Endodermal cell (in vitro differentiated cells): ENCODE results near the gene RETREG1. TPM values are rescaled to one million over a fixed set of nuclear protein-coding genes. Genes with fewer than 3 reads are reported as not detected.

Experiments
- DNase-seq: peaks from one replicate; pipeline ENCODE4 v3.0.0-alpha.2; 2017
- H3K27ac ChIP-seq: 2 replicates; pipeline ENCODE4 v1.5.1; 2013; ENCODE audit warnings: mild to moderate bottlenecking, low read depth, low read length, moderate library complexity
- H3K27me3 ChIP-seq: 2 replicates; pipeline ENCODE4 v1.6.1; 2013; ENCODE audit warnings: mild to moderate bottlenecking, low read length, moderate library complexity; ENCODE audit not compliant: insufficient read depth, control insufficient read depth, poor library complexity, severe bottlenecking
- H3K36me3 ChIP-seq: 2 replicates; pipeline ENCODE4 v1.7.0; 2013; ENCODE audit warnings: mild to moderate bottlenecking, low read length, moderate library complexity; ENCODE audit not compliant: control insufficient read depth, insufficient read depth
- H3K4me1 ChIP-seq: one replicate; pipeline ENCODE4 v1.7.0; 2013; ENCODE audit warnings: low read length; ENCODE audit not compliant: control insufficient read depth, insufficient read depth
- H3K4me3 ChIP-seq: 2 replicates; pipeline ENCODE4 v1.5.1; 2013; ENCODE audit warnings: mild to moderate bottlenecking, low read length, moderate library complexity
- H3K9ac ChIP-seq: 2 replicates; pipeline ENCODE4 v1.6.1; 2013; ENCODE audit warnings: mild to moderate bottlenecking, low read length, moderate library complexity; ENCODE audit not compliant: poor library complexity, severe bottlenecking; ENCODE audit errors: extremely low read depth
- H3K9me3 ChIP-seq: 2 replicates; pipeline ENCODE4 v1.6.1; 2013; ENCODE audit warnings: mild to moderate bottlenecking, low read length, moderate library complexity; ENCODE audit not compliant: control insufficient read depth
- H3K27ac Mint-ChIP-seq: 2 replicates; pipeline ENCODE4 v1.8.0; 2020; ENCODE audit warnings: mixed read lengths
- H3K27me3 Mint-ChIP-seq: 2 replicates; pipeline ENCODE4 v1.8.0; 2021; ENCODE audit warnings: mild to moderate bottlenecking, mixed read lengths; ENCODE audit not compliant: insufficient read depth
- H3K36me3 Mint-ChIP-seq: 2 replicates; pipeline ENCODE4 v1.8.0; 2020; ENCODE audit warnings: low read depth, mixed read lengths
- H3K4me1 Mint-ChIP-seq: 2 replicates; pipeline ENCODE4 v1.8.0; 2020; ENCODE audit warnings: mixed read lengths
- H3K4me3 Mint-ChIP-seq: 2 replicates; pipeline ENCODE4 v1.8.0; 2020; ENCODE audit warnings: mild to moderate bottlenecking, moderate library complexity, mixed read lengths
- H3K9me3 Mint-ChIP-seq: 2 replicates; pipeline ENCODE4 v1.8.0; 2020; ENCODE audit warnings: mild to moderate bottlenecking, mixed read lengths
- WGBS, 2 experiments: methylation state at CpG; one replicate each; pipeline versions ENCODE4 v1.1.5 to v1.1.7; 2013; ENCODE audit warnings: missing lambda C conversion rate in 2 of 2, mixed read lengths in 1 of 2; ENCODE audit not compliant: insufficient coverage in 1 of 2, insufficient read length in 1 of 2; 5-methylcytosine and 5-hydroxymethylcytosine counted together
- total RNA-seq, 2 donors: library from RNA; stranded (reverse); fragmentation: NEBNext Ultra II Directional in 1 of 2; extraction: Animal tissue kit (Norgen Biotek cat#: 25700) in 1 of 2; gene quantifications; 2 replicates in 1 of 2; 3 replicates in 1 of 2; pipeline ENCODE4 v1.2.1, GENCODE V29; 2021
- TF ChIP-seq, protein P1 (sequence below): fragments of 200-600 bp; sonication (generic); conservative IDR thresholded peaks from 2 replicates; pipeline ENCODE4 v1.5.0; 2021; ENCODE audit warnings: antibody characterized with exemption, mild to moderate bottlenecking

Gene RETREG1
- total RNA-seq, 2 donors from 2014 or later = 4.1 to 4.3 TPM

DNA sequence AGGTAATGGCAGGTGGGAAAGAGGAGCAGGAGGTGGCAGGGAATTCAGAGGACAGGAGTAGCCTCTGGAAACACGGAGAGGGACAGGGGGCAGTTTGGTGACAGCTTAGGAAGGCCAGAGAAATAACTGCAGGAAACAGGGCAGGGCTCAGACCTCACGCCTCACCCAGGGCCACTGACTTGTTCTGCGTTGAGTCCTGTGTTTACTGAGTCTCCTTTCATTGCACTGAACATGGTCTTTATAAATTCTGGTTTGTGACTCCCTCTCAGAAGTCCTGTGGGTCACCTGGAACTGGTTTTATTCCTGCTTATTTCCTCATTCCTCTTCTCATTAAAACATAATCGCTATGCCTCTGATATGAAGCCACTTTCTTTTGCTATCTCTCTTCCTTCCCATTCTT lies 96.0 kb downstream of the RETREG1 start:
- 73 to 74% methylated on average over 4 of the region's 4 CpGs for WGBS, 2 experiments
- H3K36me3 Mint-ChIP-seq = no peaks in the 10 kb centered on the region
- H3K27me3 Mint-ChIP-seq = peaks cover 11% of the 10 kb centered on the region
- peak overlapping the region; percentile 74 for H3K27ac Mint-ChIP-seq
- peak overlapping the region; percentile 13 for H3K4me3 ChIP-seq
- no peak overlapping the region for H3K27ac ChIP-seq
- H3K4me1 ChIP-seq = peaks cover 15% of the 10 kb centered on the region
- H3K4me1 Mint-ChIP-seq = peaks cover 18% of the 10 kb centered on the region
- TF ChIP-seq, protein P1, sequence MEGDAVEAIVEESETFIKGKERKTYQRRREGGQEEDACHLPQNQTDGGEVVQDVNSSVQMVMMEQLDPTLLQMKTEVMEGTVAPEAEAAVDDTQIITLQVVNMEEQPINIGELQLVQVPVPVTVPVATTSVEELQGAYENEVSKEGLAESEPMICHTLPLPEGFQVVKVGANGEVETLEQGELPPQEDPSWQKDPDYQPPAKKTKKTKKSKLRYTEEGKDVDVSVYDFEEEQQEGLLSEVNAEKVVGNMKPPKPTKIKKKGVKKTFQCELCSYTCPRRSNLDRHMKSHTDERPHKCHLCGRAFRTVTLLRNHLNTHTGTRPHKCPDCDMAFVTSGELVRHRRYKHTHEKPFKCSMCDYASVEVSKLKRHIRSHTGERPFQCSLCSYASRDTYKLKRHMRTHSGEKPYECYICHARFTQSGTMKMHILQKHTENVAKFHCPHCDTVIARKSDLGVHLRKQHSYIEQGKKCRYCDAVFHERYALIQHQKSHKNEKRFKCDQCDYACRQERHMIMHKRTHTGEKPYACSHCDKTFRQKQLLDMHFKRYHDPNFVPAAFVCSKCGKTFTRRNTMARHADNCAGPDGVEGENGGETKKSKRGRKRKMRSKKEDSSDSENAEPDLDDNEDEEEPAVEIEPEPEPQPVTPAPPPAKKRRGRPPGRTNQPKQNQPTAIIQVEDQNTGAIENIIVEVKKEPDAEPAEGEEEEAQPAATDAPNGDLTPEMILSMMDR = no peak
- no peak overlapping the region for H3K9ac ChIP-seq
- H3K9me3 Mint-ChIP-seq = no peaks in the 10 kb centered on the region
- no peaks in the 10 kb centered on the region for H3K9me3 ChIP-seq
- H3K36me3 ChIP-seq = no peaks in the 10 kb centered on the region
- H3K27me3 ChIP-seq = peaks cover 11% of the 10 kb centered on the region
- no peak for DNase-seq
- H3K4me3 Mint-ChIP-seq = peak overlapping the region; percentile 37

- 79 to 96% methylated on average over 2 to 4 of the region's 4 CpGs for WGBS, 2 experiments
- peaks cover 11% of the 10 kb centered on the region for H3K27me3 Mint-ChIP-seq
Observed at GRCh38 chr5:16519435-16519834, 97.4 kb downstream of the RETREG1 start.

DNA sequence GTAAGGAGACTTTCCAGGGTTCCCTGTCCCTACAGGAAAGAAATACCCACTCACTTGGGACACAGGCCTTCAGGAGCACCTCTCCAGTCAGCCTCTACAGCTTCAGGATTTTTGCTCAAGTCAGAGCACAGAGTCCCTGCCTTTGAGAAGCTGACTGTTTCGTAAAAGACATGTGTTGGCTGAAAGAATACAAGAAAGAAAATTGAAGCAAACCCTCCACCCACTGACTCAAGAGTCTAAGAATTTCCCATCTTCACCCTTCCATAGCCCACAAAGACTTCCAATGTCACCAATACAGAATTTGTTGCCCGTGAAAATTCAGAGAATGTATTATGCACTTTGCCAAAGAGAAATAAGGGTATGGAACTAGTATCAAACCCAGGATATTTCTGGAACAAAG lies 98.2 kb downstream of the RETREG1 start:
- no peak overlapping the region for H3K27ac Mint-ChIP-seq
- Histone ChIP-seq H3K4me1 (peaks cover 15% of the 10 kb centered on the region), H3K9ac (no peak overlapping the region), H3K27me3 (peaks cover 6% of the 10 kb centered on the region), H3K9me3 (no peaks in the 10 kb centered on the region), H3K27ac (no peak overlapping the region), H3K36me3 (no peaks in the 10 kb centered on the region), H3K4me3 (no peak overlapping the region)
- TF ChIP-seq, protein P1 = no peak
- H3K4me1 Mint-ChIP-seq = peaks cover 18% of the 10 kb centered on the region
- 93% methylated on average over 2 of the region's 2 CpGs; no CpG with 5 or more reads in 1 of the 2 experiments for WGBS, 2 experiments
- H3K27me3 Mint-ChIP-seq = peaks cover 4% of the 10 kb centered on the region
- DNase-seq = no peak
- no peaks in the 10 kb centered on the region for H3K9me3 Mint-ChIP-seq
- H3K36me3 Mint-ChIP-seq = no peaks in the 10 kb centered on the region
- no peak overlapping the region for H3K4me3 Mint-ChIP-seq

More at GRCh38 chr5:16519435-16519834, 97.4 kb downstream of the RETREG1 start:
- Histone ChIP-seq H3K27me3 (peaks cover 11% of the 10 kb centered on the region), H3K4me1 (peaks cover 15% of the 10 kb centered on the region), H3K9ac (no peak overlapping the region), H3K4me3 (no peak overlapping the region), H3K9me3 (no peaks in the 10 kb centered on the region), H3K27ac (no peak overlapping the region), H3K36me3 (no peaks in the 10 kb centered on the region)
- TF ChIP-seq, protein P1 = no peak
- peaks cover 18% of the 10 kb centered on the region for H3K4me1 Mint-ChIP-seq
- DNase-seq = no peak
- no peaks in the 10 kb centered on the region for H3K9me3 Mint-ChIP-seq
- H3K4me3 Mint-ChIP-seq = no peak overlapping the region
- H3K27ac Mint-ChIP-seq = no peak overlapping the region
- H3K36me3 Mint-ChIP-seq = no peaks in the 10 kb centered on the region
